ENCODE measurements around the gene TAF1A.
A peak's percentile ranks its signal among the peaks of the same experiment; 100 is the strongest.
"Not testable (repeated sequence)": the region's sequence is repeated elsewhere in the genome, so short reads cannot be mapped to it uniquely, and the experiment has no call there.

Gene TAF1A

GRCh38 chr1:222618001-222618879 lies 28.5 kb upstream of the TAF1A start, which contains the start of gene MIA3:
Gene MIA3, plus strand, starts transcription at chr1:222618097. Its CDS starts 14 bp downstream, at chr1:222618111.
- DNase-seq, result peak; percentile 67 to 73 (median 72)
- Mint-ChIP-seq H3K4me1 (ENCODE audit: low read depth in 2 of 2) (peaks cover 25 to 27% of the 10 kb centered on the region in 2 donors), H3K9me3 (no peaks in the 10 kb centered on the region), H3K36me3 (ENCODE audit: insufficient read depth) (peaks cover 33% of the 10 kb centered on the region), H3K4me3 (peak within 1 kb of the TSS; percentile 84 to 90), H3K27ac (peak within 1 kb of the TSS; percentile 97 to 98), H3K27me3 (peaks cover 22 to 27% of the 10 kb centered on the region in 2 donors)
- peak; percentile 51 for ATAC-seq (replicated peaks)

- ATAC-seq (replicated peaks), result peak; percentile 89
- Mint-ChIP-seq H3K4me1 (ENCODE audit: low read depth in 2 of 2) (peaks cover 24 to 26% of the 10 kb centered on the region in 2 donors), H3K9me3 (no peaks in the 10 kb centered on the region), H3K36me3 (ENCODE audit: insufficient read depth) (peaks cover 25% of the 10 kb centered on the region), H3K4me3 (peak overlapping the region; percentile 84 to 90), H3K27me3 (peaks cover 28 to 34% of the 10 kb centered on the region in 2 donors), H3K27ac (peak overlapping the region; percentile 97 to 98)
- DNase-seq, result peak; percentile 89 to 93 (median 91)
Measured at GRCh38 chr1:222617367-222617951, 27.7 kb upstream of the TAF1A start.

GRCh38 chr1:222616525-222616924 lies 26.8 kb upstream of the TAF1A start:
- H3K4me1 Mint-ChIP-seq (ENCODE audit: low read depth in 2 of 2), result peaks cover 24 to 26% of the 10 kb centered on the region in 2 donors
- ATAC-seq (replicated peaks) (no peak), DNase-seq (no peak)
- H3K4me3 Mint-ChIP-seq, result peak overlapping the region; percentile 84 to 90
- H3K27me3 Mint-ChIP-seq, result peaks cover 36 to 37% of the 10 kb centered on the region in 2 donors
- no peaks in the 10 kb centered on the region for H3K9me3 Mint-ChIP-seq
- H3K27ac Mint-ChIP-seq, result peak overlapping the region in 1 of 2 donors; percentile 98
- H3K36me3 Mint-ChIP-seq (ENCODE audit: insufficient read depth), result peaks cover 19% of the 10 kb centered on the region

GRCh38 chr1:222613627-222614026 lies 23.9 kb upstream of the TAF1A start:
- no peaks in the 10 kb centered on the region for H3K9me3 Mint-ChIP-seq
- peaks cover under 1 to 4% of the 10 kb centered on the region in 2 donors for H3K4me1 Mint-ChIP-seq (ENCODE audit: low read depth in 2 of 2)

GRCh38 chr1:222610728-222611127 lies 21.0 kb upstream of the TAF1A start:
- Mint-ChIP-seq H3K27ac (no peak overlapping the region), H3K36me3 (ENCODE audit: insufficient read depth) (no peaks in the 10 kb centered on the region), H3K9me3 (no peaks in the 10 kb centered on the region), H3K4me1 (ENCODE audit: low read depth in 2 of 2) (no peaks in the 10 kb centered on the region), H3K27me3 (peaks cover 45 to 48% of the 10 kb centered on the region in 2 donors), H3K4me3 (no peak overlapping the region)
- DNase-seq, result no peak
- no peak for ATAC-seq (replicated peaks)

More at GRCh38 chr1:222613627-222614026, 23.9 kb upstream of the TAF1A start:
- no peak overlapping the region for H3K4me3 Mint-ChIP-seq
- DNase-seq, result no peak
- H3K36me3 Mint-ChIP-seq (ENCODE audit: insufficient read depth), result peaks cover 13% of the 10 kb centered on the region
- ATAC-seq (replicated peaks), result no peak
- H3K27me3 Mint-ChIP-seq, result peaks cover 47 to 49% of the 10 kb centered on the region in 2 donors
- no peak overlapping the region for H3K27ac Mint-ChIP-seq

- not testable (repeated sequence) for H3K9me3 Mint-ChIP-seq; ATAC-seq (replicated peaks); H3K36me3 Mint-ChIP-seq (ENCODE audit: insufficient read depth); H3K4me3 Mint-ChIP-seq; H3K4me1 Mint-ChIP-seq (ENCODE audit: low read depth in 2 of 2); H3K27ac Mint-ChIP-seq; DNase-seq
- H3K27me3 Mint-ChIP-seq, result peaks cover 32 to 34% of the 10 kb centered on the region in 2 donors
Measured at GRCh38 chr1:222609111-222609510, 19.4 kb upstream of the TAF1A start.

GRCh38 chr1:222606757-222607156 lies 17.0 kb upstream of the TAF1A start:
- ATAC-seq (replicated peaks) (no peak), DNase-seq (no peak)
- Mint-ChIP-seq H3K4me1 (ENCODE audit: low read depth in 2 of 2) (peaks cover 0 to 2% of the 10 kb centered on the region in 2 donors), H3K27ac (no peak overlapping the region), H3K9me3 (no peaks in the 10 kb centered on the region), H3K36me3 (ENCODE audit: insufficient read depth) (no peaks in the 10 kb centered on the region), H3K27me3 (peaks cover 13 to 15% of the 10 kb centered on the region in 2 donors), H3K4me3 (no peak overlapping the region)

GRCh38 chr1:222601257-222601656 lies 11.5 kb upstream of the TAF1A start:
- DNase-seq (no peak), ATAC-seq (replicated peaks) (no peak)
- Mint-ChIP-seq H3K27me3 (peaks cover 0 to 7% of the 10 kb centered on the region in 2 donors), H3K27ac (no peak overlapping the region), H3K4me3 (no peak overlapping the region), H3K4me1 (ENCODE audit: low read depth in 2 of 2) (peaks cover 0 to 2% of the 10 kb centered on the region in 2 donors), H3K36me3 (ENCODE audit: insufficient read depth) (peaks cover 2% of the 10 kb centered on the region), H3K9me3 (no peaks in the 10 kb centered on the region)

GRCh38 chr1:222600281-222600680 lies 10.5 kb upstream of the TAF1A start:
- Mint-ChIP-seq H3K4me1 (ENCODE audit: low read depth in 2 of 2) (peaks cover 0 to 2% of the 10 kb centered on the region in 2 donors), H3K27ac (no peak overlapping the region), H3K9me3 (no peaks in the 10 kb centered on the region), H3K4me3 (no peak overlapping the region), H3K36me3 (ENCODE audit: insufficient read depth) (peaks cover 2% of the 10 kb centered on the region), H3K27me3 (peaks cover 0 to 7% of the 10 kb centered on the region in 2 donors)
- no peak for DNase-seq
- no peak for ATAC-seq (replicated peaks)

- Mint-ChIP-seq H3K4me1 (ENCODE audit: low read depth in 2 of 2) (no peaks in the 10 kb centered on the region), H3K4me3 (no peak overlapping the region), H3K36me3 (ENCODE audit: insufficient read depth) (peaks cover 2% of the 10 kb centered on the region), H3K27ac (no peak overlapping the region), H3K27me3 (peaks cover 0 to 7% of the 10 kb centered on the region in 2 donors), H3K9me3 (no peaks in the 10 kb centered on the region)
- ATAC-seq (replicated peaks) (no peak), DNase-seq (no peak)
Measured at GRCh38 chr1:222596696-222597095, 7.0 kb upstream of the TAF1A start.

- Mint-ChIP-seq H3K4me3 (no peak overlapping the region), H3K9me3 (no peaks in the 10 kb centered on the region), H3K27me3 (peaks cover 0 to 7% of the 10 kb centered on the region in 2 donors), H3K36me3 (ENCODE audit: insufficient read depth) (peaks cover 8% of the 10 kb centered on the region), H3K27ac (no peak overlapping the region), H3K4me1 (ENCODE audit: low read depth in 2 of 2) (peaks cover 7% of the 10 kb centered on the region in 2 donors)
- no peak for ATAC-seq (replicated peaks)
- no peak for DNase-seq
Measured at GRCh38 chr1:222594789-222595188, 5.1 kb upstream of the TAF1A start.

- DNase-seq (no peak), ATAC-seq (replicated peaks) (no peak)
- Mint-ChIP-seq H3K27me3 (no peaks in the 10 kb centered on the region), H3K36me3 (ENCODE audit: insufficient read depth) (peaks cover 20% of the 10 kb centered on the region), H3K4me3 (no peak overlapping the region), H3K4me1 (ENCODE audit: low read depth in 2 of 2) (peaks cover 18 to 29% of the 10 kb centered on the region in 2 donors), H3K9me3 (no peaks in the 10 kb centered on the region), H3K27ac (no peak overlapping the region)
Measured at GRCh38 chr1:222592171-222592570, 2.4 kb upstream of the TAF1A start.

- peak overlapping the region in 1 of 2 donors; percentile 9 for H3K27ac Mint-ChIP-seq
Measured at GRCh38 chr1:222588135-222588534, 1.6 kb downstream of the TAF1A start.

More at GRCh38 chr1:222588135-222588534, 1.6 kb downstream of the TAF1A start:
- peaks cover 29% of the 10 kb centered on the region for H3K36me3 Mint-ChIP-seq (ENCODE audit: insufficient read depth)
- DNase-seq (no peak), ATAC-seq (replicated peaks) (no peak)
- no peak overlapping the region for H3K4me3 Mint-ChIP-seq
- H3K4me1 Mint-ChIP-seq (ENCODE audit: low read depth in 2 of 2), result peaks cover 27 to 38% of the 10 kb centered on the region in 2 donors
- no peaks in the 10 kb centered on the region for H3K9me3 Mint-ChIP-seq
- no peaks in the 10 kb centered on the region for H3K27me3 Mint-ChIP-seq

Measured in effector memory CD8-positive, alpha-beta T cell (primary cell).